ENCODE measurements around the gene PTN. TPM values are rescaled to one million over a fixed set of nuclear protein-coding genes. Genes with fewer than 3 reads are reported as not detected.
A peak's percentile ranks its signal among the peaks of the same experiment; 100 is the strongest.

PTN gene
- total RNA-seq, 1 donor from 2014 or later: 207 TPM

GRCh38 chr7:137342265-137342664 lies 1.3 kb downstream of the PTN start:
- peak overlapping the region; percentile 99 for H3K27ac Mint-ChIP-seq
- Histone ChIP-seq H3K27ac (no peak overlapping the region), H3K79me2 (ENCODE audit: low read depth) (peaks cover 51% of the 10 kb centered on the region), H3K9ac (peak overlapping the region; percentile 9), H3K36me3 (no peaks in the 10 kb centered on the region), H3K27me3 (peaks cover 15% of the 10 kb centered on the region), H3K4me2 (peak overlapping the region; percentile 98), H3K9me3 (ENCODE audit: low read depth) (no peaks in the 10 kb centered on the region), H3K4me1 (peaks cover 20% of the 10 kb centered on the region), H3F3A (ENCODE audit: low read depth) (peaks cover 30% of the 10 kb centered on the region), H4K20me1 (ENCODE audit: low read depth) (no peaks in the 10 kb centered on the region), H3K4me3 (peak overlapping the region; percentile 76), H2AFZ (replicated peaks) (no peak overlapping the region)
- H3K4me1 Mint-ChIP-seq: peaks cover 40% of the 10 kb centered on the region
- no peak for DNase-seq (ENCODE audit: low spot score)
- H3K36me3 Mint-ChIP-seq: peaks cover 38% of the 10 kb centered on the region
- TF ChIP-seq EZH2phosphoT487 (IDR thresholded peaks at IDR 0.05): no peak
- TF ChIP-seq EZH2 (IDR thresholded peaks at IDR 0.05): no peak
- TF ChIP-seq, protein P1, sequence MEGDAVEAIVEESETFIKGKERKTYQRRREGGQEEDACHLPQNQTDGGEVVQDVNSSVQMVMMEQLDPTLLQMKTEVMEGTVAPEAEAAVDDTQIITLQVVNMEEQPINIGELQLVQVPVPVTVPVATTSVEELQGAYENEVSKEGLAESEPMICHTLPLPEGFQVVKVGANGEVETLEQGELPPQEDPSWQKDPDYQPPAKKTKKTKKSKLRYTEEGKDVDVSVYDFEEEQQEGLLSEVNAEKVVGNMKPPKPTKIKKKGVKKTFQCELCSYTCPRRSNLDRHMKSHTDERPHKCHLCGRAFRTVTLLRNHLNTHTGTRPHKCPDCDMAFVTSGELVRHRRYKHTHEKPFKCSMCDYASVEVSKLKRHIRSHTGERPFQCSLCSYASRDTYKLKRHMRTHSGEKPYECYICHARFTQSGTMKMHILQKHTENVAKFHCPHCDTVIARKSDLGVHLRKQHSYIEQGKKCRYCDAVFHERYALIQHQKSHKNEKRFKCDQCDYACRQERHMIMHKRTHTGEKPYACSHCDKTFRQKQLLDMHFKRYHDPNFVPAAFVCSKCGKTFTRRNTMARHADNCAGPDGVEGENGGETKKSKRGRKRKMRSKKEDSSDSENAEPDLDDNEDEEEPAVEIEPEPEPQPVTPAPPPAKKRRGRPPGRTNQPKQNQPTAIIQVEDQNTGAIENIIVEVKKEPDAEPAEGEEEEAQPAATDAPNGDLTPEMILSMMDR (IDR thresholded peaks at IDR 0.05): no peak
- H3K9me3 Mint-ChIP-seq: peaks cover 30% of the 10 kb centered on the region
- no peaks in the 10 kb centered on the region for H3K27me3 Mint-ChIP-seq (ENCODE audit: insufficient read depth, low read depth)
- peak overlapping the region; percentile 99 for H3K4me3 Mint-ChIP-seq

DNA sequence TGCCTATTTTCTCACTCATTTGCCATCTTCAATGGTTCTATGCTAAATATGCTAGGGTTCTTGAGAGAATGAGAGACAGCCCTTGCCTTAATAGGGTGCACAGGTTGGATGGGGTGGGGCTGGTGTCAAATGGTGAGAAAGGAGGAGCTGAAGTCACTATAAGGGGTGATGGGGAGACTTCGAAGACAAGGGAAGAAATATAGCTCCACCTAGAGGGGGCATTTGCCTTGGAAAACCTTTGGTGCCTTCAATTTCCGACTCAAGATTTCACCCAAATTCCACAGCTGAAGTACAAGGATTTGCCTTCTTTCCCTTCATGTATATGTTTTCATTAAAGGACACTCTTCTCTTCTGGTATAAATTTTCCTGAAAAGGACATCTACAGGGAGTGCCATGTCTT lies 5.6 kb downstream of the PTN start:
- no peaks in the 10 kb centered on the region for H3K27me3 Mint-ChIP-seq (ENCODE audit: insufficient read depth, low read depth)
- no peak overlapping the region for H3K4me3 Mint-ChIP-seq
- Histone ChIP-seq H3K27ac (no peak overlapping the region), H3F3A (ENCODE audit: low read depth) (peaks cover 10% of the 10 kb centered on the region), H3K4me2 (no peak overlapping the region), H3K4me1 (peaks cover 11% of the 10 kb centered on the region), H4K20me1 (ENCODE audit: low read depth) (no peaks in the 10 kb centered on the region), H3K4me3 (no peak overlapping the region), H3K79me2 (ENCODE audit: low read depth) (peaks cover 79% of the 10 kb centered on the region), H2AFZ (replicated peaks) (no peak overlapping the region), H3K9ac (no peak overlapping the region), H3K9me3 (ENCODE audit: low read depth) (no peaks in the 10 kb centered on the region), H3K36me3 (no peaks in the 10 kb centered on the region), H3K27me3 (no peaks in the 10 kb centered on the region)
- H3K9me3 Mint-ChIP-seq: peaks cover 62% of the 10 kb centered on the region
- peaks cover 14% of the 10 kb centered on the region for H3K4me1 Mint-ChIP-seq
- no peak for DNase-seq (ENCODE audit: low spot score)
- H3K36me3 Mint-ChIP-seq: peaks cover 68% of the 10 kb centered on the region
- TF ChIP-seq, protein P1 (IDR thresholded peaks at IDR 0.05): peak; percentile 36
- TF ChIP-seq EZH2phosphoT487 (IDR thresholded peaks at IDR 0.05): no peak
- no peak overlapping the region for H3K27ac Mint-ChIP-seq

DNA sequence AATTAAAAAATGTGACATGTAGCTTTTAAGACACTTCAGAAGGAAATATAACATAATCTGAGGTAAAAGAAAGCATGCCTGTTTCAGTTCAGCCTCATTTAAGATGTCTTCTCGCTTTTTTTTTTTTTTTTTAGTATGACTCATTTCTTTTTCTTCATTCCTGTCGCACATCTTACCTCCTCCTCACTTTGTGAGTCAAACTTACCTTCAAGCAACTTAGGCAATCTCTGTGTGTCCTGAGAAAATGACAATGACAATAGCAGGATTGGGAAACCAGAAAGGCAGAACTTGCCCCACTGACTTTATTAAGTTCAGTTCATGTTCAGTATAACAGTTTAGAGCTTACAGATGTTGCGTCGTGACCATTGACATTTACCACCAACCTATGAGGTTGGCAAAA lies 7.7 kb downstream of the PTN start:
- H3K4me3 Mint-ChIP-seq: no peak overlapping the region
- Histone ChIP-seq H3K27me3 (no peaks in the 10 kb centered on the region), H3K4me3 (no peak overlapping the region), H3K4me1 (peaks cover 8% of the 10 kb centered on the region), H3K27ac (no peak overlapping the region), H4K20me1 (ENCODE audit: low read depth) (no peaks in the 10 kb centered on the region), H3K9me3 (ENCODE audit: low read depth) (no peaks in the 10 kb centered on the region), H2AFZ (replicated peaks) (no peak overlapping the region), H3F3A (ENCODE audit: low read depth) (no peaks in the 10 kb centered on the region), H3K4me2 (no peak overlapping the region), H3K79me2 (ENCODE audit: low read depth) (peaks cover 70% of the 10 kb centered on the region), H3K9ac (no peak overlapping the region), H3K36me3 (no peaks in the 10 kb centered on the region)
- no peaks in the 10 kb centered on the region for H3K27me3 Mint-ChIP-seq (ENCODE audit: insufficient read depth, low read depth)
- DNase-seq (ENCODE audit: low spot score): no peak
- H3K9me3 Mint-ChIP-seq: peaks cover 75% of the 10 kb centered on the region
- no peak for TF ChIP-seq EZH2phosphoT487 (IDR thresholded peaks at IDR 0.05)
- no peak for TF ChIP-seq EZH2 (IDR thresholded peaks at IDR 0.05)
- TF ChIP-seq, protein P1 (IDR thresholded peaks at IDR 0.05): no peak
- H3K36me3 Mint-ChIP-seq: peaks cover 81% of the 10 kb centered on the region
- H3K4me1 Mint-ChIP-seq: peaks cover 11% of the 10 kb centered on the region
- no peak overlapping the region for H3K27ac Mint-ChIP-seq
